OCI-LY7 (cell line): ENCODE data around the gene DAGLA.

Experiments
- EZH2phosphoT487 ChIP-seq: fragments of 200-600 bp; sonication (generic); IDR thresholded peaks from 2 replicates; pipeline ENCODE4 v1.6.1; 2018; ENCODE audit warnings: low read depth, borderline replicate concordance, mild to moderate bottlenecking, mixed run types, antibody characterized with exemption, low read length, moderate library complexity, mixed read lengths
- TF ChIP-seq, protein P1 (sequence below): fragments of 200-600 bp; sonication (generic); conservative IDR thresholded peaks from 2 replicates; pipeline ENCODE4 v1.5.1; 2014; ENCODE audit warnings: mild to moderate bottlenecking, antibody characterized with exemption, low read length, moderate library complexity, mixed read lengths

DNA sequence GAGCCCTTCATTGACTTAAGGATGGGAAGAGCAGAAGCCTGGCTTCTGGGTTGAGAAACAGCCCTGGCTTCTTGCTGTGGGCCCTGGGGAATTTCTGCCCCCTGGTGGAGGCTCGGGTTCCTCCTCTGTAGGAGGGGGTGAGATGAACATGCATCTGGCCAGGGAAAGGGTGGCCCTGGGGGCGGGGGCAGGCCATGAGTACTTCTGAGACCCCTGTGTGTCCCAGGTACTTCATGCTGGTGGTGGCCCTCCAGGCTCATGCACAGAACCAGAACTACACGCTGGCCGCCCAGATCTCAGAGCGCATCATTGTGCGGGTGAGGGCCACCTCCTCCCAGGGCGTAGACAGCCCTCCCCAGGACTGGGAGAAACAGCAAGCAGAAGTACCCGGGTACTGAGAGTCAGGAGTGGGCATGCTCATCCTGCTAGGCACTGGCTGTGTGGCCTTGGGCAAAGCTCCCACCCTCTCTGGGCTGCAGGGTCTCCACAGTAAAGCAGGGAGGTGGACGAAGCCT, 96.4 kb downstream of the DAGLA start:
- no peak for TF ChIP-seq EZH2phosphoT487
- TF ChIP-seq, protein P1, sequence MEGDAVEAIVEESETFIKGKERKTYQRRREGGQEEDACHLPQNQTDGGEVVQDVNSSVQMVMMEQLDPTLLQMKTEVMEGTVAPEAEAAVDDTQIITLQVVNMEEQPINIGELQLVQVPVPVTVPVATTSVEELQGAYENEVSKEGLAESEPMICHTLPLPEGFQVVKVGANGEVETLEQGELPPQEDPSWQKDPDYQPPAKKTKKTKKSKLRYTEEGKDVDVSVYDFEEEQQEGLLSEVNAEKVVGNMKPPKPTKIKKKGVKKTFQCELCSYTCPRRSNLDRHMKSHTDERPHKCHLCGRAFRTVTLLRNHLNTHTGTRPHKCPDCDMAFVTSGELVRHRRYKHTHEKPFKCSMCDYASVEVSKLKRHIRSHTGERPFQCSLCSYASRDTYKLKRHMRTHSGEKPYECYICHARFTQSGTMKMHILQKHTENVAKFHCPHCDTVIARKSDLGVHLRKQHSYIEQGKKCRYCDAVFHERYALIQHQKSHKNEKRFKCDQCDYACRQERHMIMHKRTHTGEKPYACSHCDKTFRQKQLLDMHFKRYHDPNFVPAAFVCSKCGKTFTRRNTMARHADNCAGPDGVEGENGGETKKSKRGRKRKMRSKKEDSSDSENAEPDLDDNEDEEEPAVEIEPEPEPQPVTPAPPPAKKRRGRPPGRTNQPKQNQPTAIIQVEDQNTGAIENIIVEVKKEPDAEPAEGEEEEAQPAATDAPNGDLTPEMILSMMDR = peak; percentile 83
